SK-N-SH (cell line): ENCODE results near the gene NEK6. TPM values are rescaled to one million over a fixed set of nuclear protein-coding genes. Genes with fewer than 3 reads are reported as not detected.

Experiments
- CTCF ChIA-PET: fragments of 300-600, 350-600 bp; formaldehyde crosslinking; extraction: SDS; loops from one replicate; lab custom pipeline; 2021; lab: Yijun Ruan, JAX
- POLR2A ChIA-PET: fragments of 350-600 bp; sonication (Branson Sonifier 250); formaldehyde crosslinking; extraction: SDS; loops from one replicate; lab custom pipeline; 2020; ENCODE audit warnings: antibody characterized with exemption, inconsistent platforms; lab: Yijun Ruan, JAX
- DNase-seq: peaks from one replicate; pipeline ENCODE4 v3.0.0; 2012
- H2AFZ ChIP-seq: fragments of 200-600 bp; sonication (generic); 2 replicates; pipeline ENCODE4 v1.8.1; 2016; ENCODE audit warnings: antibody characterized with exemption, mild to moderate bottlenecking, low read depth
- H3F3A ChIP-seq: fragments of 200-600 bp; sonication (generic); replicated peaks from 2 replicates; pipeline ENCODE3; 2016; ENCODE audit warnings: antibody characterized with exemption, mild to moderate bottlenecking; ENCODE audit not compliant: insufficient read depth
- H3K27ac ChIP-seq, 2 experiments: fragments of 200-500 bp in 1 of 2; fragments of 200-600 bp in 1 of 2; sonication (Bioruptor generic) in 1 of 2; sonication (generic), shearing (Covaris generic) in 1 of 2; 2 replicates each; pipeline versions ENCODE4 v1.5.1 to v1.6.1; 2014 to 2016; ENCODE audit warnings: low read depth in 2 of 2, inconsistent platforms in 1 of 2, low read length in 1 of 2, mild to moderate bottlenecking in 1 of 2, mixed read lengths in 1 of 2
- H3K27me3 ChIP-seq: fragments of 200-600 bp; sonication (generic), shearing (Covaris generic); 2 replicates; pipeline ENCODE4 v1.6.1; 2016; ENCODE audit warnings: mixed run types; ENCODE audit not compliant: insufficient read depth
- H3K36me3 ChIP-seq, 2 experiments: fragments of 200-500 bp in 1 of 2; fragments of 200-600 bp in 1 of 2; sonication (Bioruptor generic) in 1 of 2; sonication (generic) in 1 of 2; replicated peaks in 1 of 2; 2 replicates each; pipeline versions ENCODE3 to v1.5.1; 2014 to 2016; ENCODE audit warnings: low read length in 1 of 2, mild to moderate bottlenecking in 1 of 2; ENCODE audit not compliant: insufficient read depth in 2 of 2, control insufficient read depth in 1 of 2
- H3K4me1 ChIP-seq, 2 experiments: fragments of 200-500 bp in 1 of 2; fragments of 200-600 bp in 1 of 2; sonication (Bioruptor generic) in 1 of 2; sonication (generic), shearing (Covaris generic) in 1 of 2; 2 replicates each; pipeline versions ENCODE4 v1.5.1 to v1.6.1; 2014 to 2016; ENCODE audit warnings: low read depth in 1 of 2, low read length in 1 of 2, mixed run types in 1 of 2; ENCODE audit not compliant: insufficient read depth in 2 of 2, control insufficient read depth in 1 of 2
- H3K4me2 ChIP-seq: fragments of 200-600 bp; sonication (generic), shearing (Covaris generic); 2 replicates; pipeline ENCODE4 v1.6.1; 2017; ENCODE audit warnings: mixed run types
- H3K4me3 ChIP-seq, 2 experiments: fragments of 200-500 bp in 1 of 2; fragments of 200-600 bp in 1 of 2; sonication (Bioruptor generic) in 1 of 2; sonication (generic), shearing (Covaris generic) in 1 of 2; 2 replicates each; pipeline versions ENCODE4 v1.5.1 to v1.8.1; 2014 to 2016; ENCODE audit warnings: low read depth in 2 of 2, inconsistent platforms in 1 of 2, low read length in 1 of 2, mild to moderate bottlenecking in 1 of 2, mixed read lengths in 1 of 2, moderate library complexity in 1 of 2
- H3K79me2 ChIP-seq: fragments of 200-600 bp; sonication (generic); 2 replicates; pipeline ENCODE4 v1.8.1; 2017; ENCODE audit warnings: mild to moderate bottlenecking; ENCODE audit not compliant: insufficient read depth
- H3K9ac ChIP-seq: fragments of 200-600 bp; sonication (generic); 2 replicates; pipeline ENCODE4 v1.6.1; 2017; ENCODE audit warnings: mixed run types
- H3K9me2 ChIP-seq: fragments of 200-600 bp; sonication (generic); 2 replicates; pipeline ENCODE4 v1.6.1; 2017; ENCODE audit warnings: mixed run types
- H3K9me3 ChIP-seq: fragments of 200-600 bp; sonication (generic); 2 replicates; pipeline ENCODE4 v1.6.1; 2017; ENCODE audit warnings: mixed run types, mild to moderate bottlenecking, moderate library complexity
- H4K20me1 ChIP-seq: fragments of 200-600 bp; sonication (generic); 2 replicates; pipeline ENCODE4 v1.6.1; 2017; ENCODE audit warnings: mild to moderate bottlenecking, mixed run types; ENCODE audit not compliant: insufficient read depth
- CHD2 ChIP-seq: fragments of 150-350 bp; IDR thresholded peaks from 2 replicates; pipeline ENCODE4 v1.6.1; 2018; ENCODE audit warnings: low read length; ENCODE audit not compliant: partially characterized antibody
- CTCF ChIP-seq: fragments of 200-600 bp; sonication (generic); IDR thresholded peaks from 2 replicates; pipeline ENCODE4 v1.6.1; 2017; ENCODE audit warnings: antibody characterized with exemption, mild to moderate bottlenecking, moderate library complexity
- ELF1 ChIP-seq: IDR thresholded peaks from 2 replicates; pipeline ENCODE4 v1.4.0; 2012
- EP300 ChIP-seq, 2 experiments: IDR thresholded peaks; 2 replicates each; pipeline versions ENCODE4 v1.4.0 to v1.6.1; 2012; ENCODE audit warnings: borderline replicate concordance in 1 of 2, low read depth in 1 of 2, low read length in 1 of 2
- FOSL2 ChIP-seq: IDR thresholded peaks from 2 replicates; pipeline ENCODE4 v1.4.0; 2012; ENCODE audit warnings: low read depth, mild to moderate bottlenecking, moderate library complexity, borderline replicate concordance
- IRF3 ChIP-seq: fragments of 150-350 bp; IDR thresholded peaks from 2 replicates; pipeline ENCODE4 v1.6.1; 2016; ENCODE audit warnings: mild to moderate bottlenecking, low read depth, low read length
- JUND ChIP-seq: IDR thresholded peaks from 2 replicates; pipeline ENCODE4 v1.4.0; 2012
- MEF2A ChIP-seq: IDR thresholded peaks from 2 replicates; pipeline ENCODE4 v1.4.0; 2012; ENCODE audit warnings: low read depth, borderline replicate concordance
- NFIC ChIP-seq: IDR thresholded peaks from 2 replicates; pipeline ENCODE4 v1.4.0; 2012; ENCODE audit warnings: borderline replicate concordance
- NRF1 ChIP-seq: IDR thresholded peaks from 2 replicates; pipeline ENCODE4 v1.6.1; 2012; ENCODE audit warnings: low read depth, mild to moderate bottlenecking, low read length
- PBX3 ChIP-seq: IDR thresholded peaks from 2 replicates; pipeline ENCODE4; 2012
- RAD21 ChIP-seq: IDR thresholded peaks from 2 replicates; pipeline ENCODE4 v1.6.1; 2012; ENCODE audit warnings: mild to moderate bottlenecking, low read length
- RCOR1 ChIP-seq: fragments of 150-350 bp; IDR thresholded peaks from 2 replicates; pipeline ENCODE4 v1.6.1; 2017; ENCODE audit warnings: antibody characterized with exemption, low read length
- RFX5 ChIP-seq: IDR thresholded peaks from 2 replicates; pipeline ENCODE4 v1.6.1; 2012; ENCODE audit warnings: mild to moderate bottlenecking, improper control_type of control experiment, low read length
- RXRA ChIP-seq: IDR thresholded peaks from 2 replicates; pipeline ENCODE4 v1.4.0; 2012; ENCODE audit warnings: low read depth, mild to moderate bottlenecking, borderline replicate concordance
- SIN3A ChIP-seq: IDR thresholded peaks from 2 replicates; pipeline ENCODE4 v1.6.1; 2012; ENCODE audit warnings: low read depth, mild to moderate bottlenecking, low read length, moderate library complexity, borderline replicate concordance
- TAF1 ChIP-seq: IDR thresholded peaks from 2 replicates; pipeline ENCODE4 v1.6.1; 2012; ENCODE audit warnings: low read depth, mild to moderate bottlenecking, low read length, moderate library complexity, borderline replicate concordance
- USF2 ChIP-seq: fragments of 150-350 bp; IDR thresholded peaks from 2 replicates; pipeline ENCODE4 v1.6.1; 2017; ENCODE audit warnings: antibody characterized with exemption, low read length, low read depth, borderline replicate concordance
- YY1 ChIP-seq: IDR thresholded peaks from 2 replicates; pipeline ENCODE4 v1.4.0; 2012; ENCODE audit warnings: low read depth, mild to moderate bottlenecking
- ZBTB33 ChIP-seq: IDR thresholded peaks from 2 replicates; pipeline ENCODE4 v1.4.0; 2012; ENCODE audit warnings: low read depth, borderline replicate concordance
- WGBS: methylation state at CpG from one replicate; pipeline ENCODE4 v1.1.6; 2017; ENCODE audit warnings: low lambda C conversion rate; 5-methylcytosine and 5-hydroxymethylcytosine counted together
- polyA plus RNA-seq, 3 experiments: library from polyadenylated mRNA; depleted of rRNA; stranded (reverse); fragments of >200 nt; gene quantifications; 2 replicates each; pipeline ENCODE4 v1.2.3, GENCODE V29; 2012

The NEK6 gene
- polyA plus RNA-seq, 1 of the 3 experiments (the other 2 are of a cell fraction): 89.8 TPM

GRCh38 chr9:124274738-124275137, 17.0 kb downstream of the NEK6 start (continued):
- TF ChIP-seq PBX3: no peak
- no peak for TF ChIP-seq ZBTB33
- TF ChIP-seq EP300 (IDR thresholded peaks at IDR 0.05; ENCODE audit: borderline replicate concordance in 1 of 2, low read depth in 1 of 2, low read length in 1 of 2): no peak
- TF ChIP-seq USF2: no peak
- no peak for TF ChIP-seq IRF3
- no peak for TF ChIP-seq ELF1
- no peak for TF ChIP-seq NRF1

GRCh38 chr9:124277420-124277819, 19.7 kb downstream of the NEK6 start:
- no peaks in the 10 kb centered on the region for H3K27me3 ChIP-seq
- peaks cover 11 to 12% of the 10 kb centered on the region in 2 experiments; a peak in 2 of 4 replicates for H3K4me1 ChIP-seq
- peaks cover 100% of the 10 kb centered on the region for H4K20me1 ChIP-seq
- H3F3A ChIP-seq: peaks cover 6% of the 10 kb centered on the region
- ChIA-PET POLR2A (no interaction called here), CTCF (interaction anchor here (1.2 kb wide), 1 partner anchor 151 kb away, joined by 4 read pairs; no protein-coding TSS in a partner anchor)
- H3K9ac ChIP-seq: no peak overlapping the region
- H3K79me2 ChIP-seq: peaks cover 100% of the 10 kb centered on the region
- H3K4me2 ChIP-seq: no peak overlapping the region
- no peak overlapping the region for H2AFZ ChIP-seq
- no peaks in the 10 kb centered on the region for H3K9me3 ChIP-seq
- no peak overlapping the region for H3K27ac ChIP-seq
- H3K36me3 ChIP-seq: peaks cover 0 to 3% of the 10 kb centered on the region in 2 experiments
- H3K9me2 ChIP-seq: no peaks in the 10 kb centered on the region
- 95% methylated on average over 17 of the region's 17 CpGs for WGBS
- DNase-seq: no peak
- no peak overlapping the region for H3K4me3 ChIP-seq
- no peak for TF ChIP-seq NFIC
- no peak for TF ChIP-seq IRF3
- no peak for TF ChIP-seq PBX3
- TF ChIP-seq NRF1: no peak
- TF ChIP-seq YY1: no peak
- TF ChIP-seq FOSL2: no peak
- TF ChIP-seq TAF1: no peak
- TF ChIP-seq MEF2A: no peak
- TF ChIP-seq JUND: no peak
- no peak for TF ChIP-seq RCOR1
- TF ChIP-seq CTCF: no peak
- TF ChIP-seq CHD2: no peak
- no peak for TF ChIP-seq RAD21
- TF ChIP-seq SIN3A: no peak
- TF ChIP-seq RXRA: no peak
- no peak for TF ChIP-seq ELF1
- TF ChIP-seq USF2: no peak
- TF ChIP-seq RFX5: no peak
